Mucosa of rectum (tissue), 2 donors: ENCODE data around the gene HOXD10.

Source experiments
- H3K27ac ChIP-seq, 2 donors: one replicate each; pipeline ENCODE4 v1.7.0; 2013; ENCODE audit warnings: inconsistent platforms in 2 of 2, low read depth in 2 of 2, low read length in 2 of 2
- H3K27me3 ChIP-seq, 2 donors: one replicate each; pipeline ENCODE4 v1.7.0; 2013; ENCODE audit warnings: low read length in 2 of 2; ENCODE audit not compliant: control insufficient read depth in 2 of 2, insufficient read depth in 2 of 2
- H3K36me3 ChIP-seq, 2 donors: one replicate each; pipeline ENCODE4 v1.7.0; 2013; ENCODE audit warnings: low read length in 2 of 2; ENCODE audit not compliant: control insufficient read depth in 2 of 2, insufficient read depth in 2 of 2
- H3K4me1 ChIP-seq, 2 donors: one replicate each; pipeline ENCODE4 v1.7.0; 2013; ENCODE audit warnings: low read length in 2 of 2, mild to moderate bottlenecking in 1 of 2; ENCODE audit not compliant: control insufficient read depth in 2 of 2, insufficient read depth in 2 of 2
- H3K4me3 ChIP-seq, 2 donors: one replicate each; pipeline ENCODE4 v1.7.0; 2013; ENCODE audit warnings: low read length in 2 of 2
- H3K9ac ChIP-seq, 2 donors: one replicate each; pipeline ENCODE4 v1.7.0; 2013; ENCODE audit warnings: low read length in 2 of 2, low read depth in 1 of 2, mild to moderate bottlenecking in 1 of 2
- H3K9me3 ChIP-seq, 2 donors: one replicate each; pipeline ENCODE4 v1.7.0; 2013; ENCODE audit warnings: low read length in 2 of 2; ENCODE audit not compliant: control insufficient read depth in 2 of 2
- donor health status: healthy.
- donor health status: Normal muscosa, but diverticular disease.

HOXD10 gene

GRCh38 chr2:176089843-176090395 lies 26.7 kb upstream of the HOXD10 start:
- peaks cover 16% of the 10 kb centered on the region in 2 donors for H3K4me1 ChIP-seq
- peaks cover 80 to 87% of the 10 kb centered on the region in 2 donors for H3K27me3 ChIP-seq
- no peaks in the 10 kb centered on the region for H3K36me3 ChIP-seq
- H3K4me3 ChIP-seq = no peak overlapping the region
- no peaks in the 10 kb centered on the region for H3K9me3 ChIP-seq
- no peak overlapping the region for H3K9ac ChIP-seq
- no peak overlapping the region for H3K27ac ChIP-seq

- Histone ChIP-seq H3K27ac (no peak overlapping the region), H3K4me1 (peaks cover 14 to 15% of the 10 kb centered on the region in 2 donors), H3K27me3 (peaks cover 80 to 87% of the 10 kb centered on the region in 2 donors), H3K4me3 (no peak overlapping the region), H3K9ac (no peak overlapping the region), H3K9me3 (no peaks in the 10 kb centered on the region), H3K36me3 (no peaks in the 10 kb centered on the region)
Observed at GRCh38 chr2:176090862-176091261, 25.7 kb upstream of the HOXD10 start.

GRCh38 chr2:176091329-176092258 lies 25.0 kb upstream of the HOXD10 start:
- H3K36me3 ChIP-seq = no peaks in the 10 kb centered on the region
- no peak overlapping the region for H3K4me3 ChIP-seq
- peaks cover 14 to 15% of the 10 kb centered on the region in 2 donors for H3K4me1 ChIP-seq
- no peaks in the 10 kb centered on the region for H3K9me3 ChIP-seq
- peaks cover 79 to 87% of the 10 kb centered on the region in 2 donors for H3K27me3 ChIP-seq
- H3K27ac ChIP-seq = no peak overlapping the region
- no peak overlapping the region for H3K9ac ChIP-seq

GRCh38 chr2:176092270-176093144 lies 24.1 kb upstream of the HOXD10 start, which contains the start of gene HOXD13:
Gene HOXD13, plus strand, starts transcription at chr2:176092721. Its CDS starts 170 bp downstream, at chr2:176092891.
- no peaks in the 10 kb centered on the region for H3K9me3 ChIP-seq
- peaks cover 78 to 87% of the 10 kb centered on the region in 2 donors for H3K27me3 ChIP-seq
- no peak within 1 kb of the TSS for H3K27ac ChIP-seq
- H3K4me1 ChIP-seq = peaks cover 14 to 24% of the 10 kb centered on the region in 2 donors
- H3K36me3 ChIP-seq = no peaks in the 10 kb centered on the region
- H3K4me3 ChIP-seq = peak within 1 kb of the TSS; percentile 34 to 53
- peak within 1 kb of the TSS in 1 of 2 donors; percentile 16 for H3K9ac ChIP-seq

- peaks cover 77 to 85% of the 10 kb centered on the region in 2 donors for H3K27me3 ChIP-seq
- no peak overlapping the region for H3K27ac ChIP-seq
- no peaks in the 10 kb centered on the region for H3K9me3 ChIP-seq
- no peak overlapping the region for H3K9ac ChIP-seq
- no peaks in the 10 kb centered on the region for H3K36me3 ChIP-seq
- peaks cover 8 to 23% of the 10 kb centered on the region in 2 donors for H3K4me1 ChIP-seq
- peak overlapping the region; percentile 25 to 53 for H3K4me3 ChIP-seq
Observed at GRCh38 chr2:176093145-176093897, 23.3 kb upstream of the HOXD10 start.

GRCh38 chr2:176093898-176094249 lies 22.7 kb upstream of the HOXD10 start:
- no peak overlapping the region for H3K27ac ChIP-seq
- peaks cover 6 to 21% of the 10 kb centered on the region in 2 donors for H3K4me1 ChIP-seq
- no peaks in the 10 kb centered on the region for H3K9me3 ChIP-seq

GRCh38 chr2:176094349-176094748 lies 22.2 kb upstream of the HOXD10 start:
- peaks cover 80 to 84% of the 10 kb centered on the region in 2 donors for H3K27me3 ChIP-seq

More at GRCh38 chr2:176093898-176094249, 22.7 kb upstream of the HOXD10 start:
- Histone ChIP-seq H3K9ac (no peak overlapping the region), H3K36me3 (no peaks in the 10 kb centered on the region), H3K4me3 (peak overlapping the region in 1 of 2 donors; percentile 53), H3K27me3 (peaks cover 77 to 84% of the 10 kb centered on the region in 2 donors)

GRCh38 chr2:176095421-176095820 lies 21.2 kb upstream of the HOXD10 start:
- peaks cover 6 to 21% of the 10 kb centered on the region in 2 donors for H3K4me1 ChIP-seq
- no peak overlapping the region for H3K9ac ChIP-seq
- peaks cover 80 to 84% of the 10 kb centered on the region in 2 donors for H3K27me3 ChIP-seq
- H3K9me3 ChIP-seq = no peaks in the 10 kb centered on the region
- H3K4me3 ChIP-seq = no peak overlapping the region
- H3K36me3 ChIP-seq = no peaks in the 10 kb centered on the region
- H3K27ac ChIP-seq = no peak overlapping the region

More at GRCh38 chr2:176094349-176094748, 22.2 kb upstream of the HOXD10 start:
- Histone ChIP-seq H3K36me3 (no peaks in the 10 kb centered on the region), H3K27ac (no peak overlapping the region), H3K4me3 (no peak overlapping the region), H3K9ac (no peak overlapping the region), H3K4me1 (peaks cover 6 to 21% of the 10 kb centered on the region in 2 donors), H3K9me3 (no peaks in the 10 kb centered on the region)

GRCh38 chr2:176096243-176096985 lies 20.2 kb upstream of the HOXD10 start:
- no peaks in the 10 kb centered on the region for H3K36me3 ChIP-seq
- peak overlapping the region; percentile 62 to 71 for H3K4me3 ChIP-seq
- H3K27me3 ChIP-seq = peaks cover 81% of the 10 kb centered on the region in 2 donors
- peak overlapping the region in 1 of 2 donors; percentile 4 for H3K27ac ChIP-seq
- no peaks in the 10 kb centered on the region for H3K9me3 ChIP-seq
- H3K9ac ChIP-seq = peak overlapping the region in 1 of 2 donors; percentile 31
- peaks cover 6 to 21% of the 10 kb centered on the region in 2 donors for H3K4me1 ChIP-seq
